GM19372 (cell line): ENCODE measurements around the gene GLT6D1.
"Not testable (repeated sequence)": the region's sequence is repeated elsewhere in the genome, so short reads cannot be mapped to it uniquely, and the experiment has no call there.

Experiments
- ATAC-seq: cut with Tn5 transposase; IDR thresholded peaks from one replicate; pipeline ENCODE4 v1.9.1; 2021; ENCODE audit warnings: mild to moderate bottlenecking, low read depth, moderate library complexity; ENCODE audit not compliant: unreplicated experiment

The GLT6D1 gene

GRCh38 chr9:135665795-135666189, 26.5 kb upstream of the GLT6D1 start:
- no peak for ATAC-seq

- ATAC-seq: no peak
Observed at GRCh38 chr9:135664801-135665794, 25.8 kb upstream of the GLT6D1 start.

- no peak for ATAC-seq
Observed at GRCh38 chr9:135664266-135664665, 24.9 kb upstream of the GLT6D1 start.

- no peak for ATAC-seq
Observed at GRCh38 chr9:135663857-135664256, 24.5 kb upstream of the GLT6D1 start.

GRCh38 chr9:135663451-135663770, 24.1 kb upstream of the GLT6D1 start:
- no peak for ATAC-seq

- no peak for ATAC-seq
Observed at GRCh38 chr9:135662758-135663450, 23.6 kb upstream of the GLT6D1 start, which contains the start of gene LCN9. Gene LCN9 (plus strand): TSS chr9:135663309. CDS start chr9:135663322, 13 bp downstream.

GRCh38 chr9:135661816-135662560, 22.6 kb upstream of the GLT6D1 start:
- ATAC-seq: no peak

GRCh38 chr9:135660407-135660806, 21.1 kb upstream of the GLT6D1 start:
- no peak for ATAC-seq

GRCh38 chr9:135659252-135659651, 19.9 kb upstream of the GLT6D1 start:
- ATAC-seq: no peak

GRCh38 chr9:135657416-135657815, 18.1 kb upstream of the GLT6D1 start:
- no peak for ATAC-seq

GRCh38 chr9:135655317-135655716, 16.0 kb upstream of the GLT6D1 start:
- no peak for ATAC-seq

GRCh38 chr9:135650408-135650807, 11.1 kb upstream of the GLT6D1 start:
- no peak for ATAC-seq

- no peak for ATAC-seq
Observed at GRCh38 chr9:135649508-135649907, 10.2 kb upstream of the GLT6D1 start.

- no peak for ATAC-seq
Observed at GRCh38 chr9:135648494-135649410, 9.4 kb upstream of the GLT6D1 start.

- no peak for ATAC-seq
Observed at GRCh38 chr9:135647884-135648283, 8.5 kb upstream of the GLT6D1 start.

GRCh38 chr9:135644631-135645218, 5.4 kb upstream of the GLT6D1 start:
- ATAC-seq: no peak

- ATAC-seq: no peak
Observed at GRCh38 chr9:135641745-135642144, 2.4 kb upstream of the GLT6D1 start.

- no peak for ATAC-seq
Observed at GRCh38 chr9:135641047-135641446, 1.7 kb upstream of the GLT6D1 start.

GRCh38 chr9:135636930-135637530, 2.3 kb downstream of the GLT6D1 start:
- ATAC-seq: not testable (repeated sequence)
